AG04449 (cell line): ENCODE results near the gene CENPB.

Source experiments
- CTCF ChIA-PET: fragments of 350-600 bp; formaldehyde crosslinking; extraction: SDS; loops from one replicate; lab custom pipeline; 2021; ENCODE audit warnings: antibody characterized with exemption; lab: Yijun Ruan, JAX
- POLR2A ChIA-PET: fragments of 400-600, 350-600 bp; formaldehyde crosslinking; extraction: SDS; loops from one replicate; lab custom pipeline; 2020; ENCODE audit warnings: antibody characterized with exemption, inconsistent platforms; lab: Yijun Ruan, JAX
- DNase-seq: peaks from one replicate; pipeline ENCODE4 v3.0.0-alpha.2; 2010; ENCODE audit warnings: low read depth, low spot score
- H3K4me3 ChIP-seq: 2 replicates; pipeline ENCODE4 v1.5.1; 2011; ENCODE audit warnings: low read depth, mild to moderate bottlenecking, control low read depth, low read length
- TF ChIP-seq, protein P1 (sequence below): IDR thresholded peaks from one replicate; pipeline ENCODE4 v1.5.1; 2011; ENCODE audit warnings: mild to moderate bottlenecking, moderate library complexity, low read length, control low read depth, inconsistent platforms; ENCODE audit not compliant: insufficient read depth; ENCODE audit errors: missing control alignments

Gene CENPB

DNA sequence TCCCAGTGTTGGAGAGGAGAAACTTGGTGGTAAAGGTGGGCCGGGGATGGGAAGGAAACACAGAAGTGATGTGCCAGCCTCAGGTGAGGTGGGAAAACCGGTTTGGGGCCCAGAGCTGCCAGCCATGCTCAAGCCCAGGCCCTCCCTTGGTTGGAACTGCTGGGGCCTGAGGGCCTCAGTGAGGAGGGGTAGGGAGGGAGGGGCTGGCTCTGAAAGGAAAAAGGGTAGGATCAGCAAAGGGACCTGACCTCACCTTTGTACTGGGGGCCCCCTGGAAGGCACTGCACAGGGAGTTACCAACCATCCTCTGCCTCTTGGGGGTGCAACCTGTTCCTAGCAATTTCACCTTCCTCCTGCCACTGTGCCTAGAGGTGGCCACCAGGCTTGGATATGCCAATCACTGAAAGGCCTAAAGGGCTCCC lies 3.5 kb downstream of the CENPB start:
- CTCF ChIA-PET = interaction anchor here (1.1 to 11.6 kb wide), 7 partner anchors 15 to 104 kb away, joined by 3 to 255 read pairs (median 10); partner anchors contain the start of genes ADAM33, ADISSP and AP5S1

DNA sequence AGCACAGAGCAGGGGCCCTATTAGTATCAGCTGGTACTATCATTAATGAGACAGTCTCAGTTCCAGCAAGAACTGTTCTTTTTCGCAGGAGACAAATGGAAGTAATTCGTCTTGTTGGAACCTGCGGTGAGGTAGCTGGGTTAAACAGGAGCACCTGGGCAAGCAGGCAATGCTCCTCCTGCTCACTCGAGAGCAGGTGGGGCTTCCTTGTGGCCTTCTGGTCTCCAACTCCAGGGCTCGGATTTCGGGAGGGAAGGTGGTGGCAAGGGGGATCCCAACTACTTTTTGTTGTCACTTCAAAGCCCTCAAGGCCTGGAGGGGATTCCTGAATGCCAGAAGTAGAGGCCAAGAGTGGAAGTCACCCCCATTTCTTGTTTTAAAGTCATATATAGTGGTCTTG lies 3.9 kb downstream of the CENPB start:
- ChIA-PET POLR2A (no interaction called here), CTCF (interaction anchor here (1.1 to 11.6 kb wide), 6 partner anchors 28 to 104 kb away, joined by 5 to 255 read pairs (median 19); partner anchors contain the start of genes ADAM33 and AP5S1)
- TF ChIP-seq, protein P1, sequence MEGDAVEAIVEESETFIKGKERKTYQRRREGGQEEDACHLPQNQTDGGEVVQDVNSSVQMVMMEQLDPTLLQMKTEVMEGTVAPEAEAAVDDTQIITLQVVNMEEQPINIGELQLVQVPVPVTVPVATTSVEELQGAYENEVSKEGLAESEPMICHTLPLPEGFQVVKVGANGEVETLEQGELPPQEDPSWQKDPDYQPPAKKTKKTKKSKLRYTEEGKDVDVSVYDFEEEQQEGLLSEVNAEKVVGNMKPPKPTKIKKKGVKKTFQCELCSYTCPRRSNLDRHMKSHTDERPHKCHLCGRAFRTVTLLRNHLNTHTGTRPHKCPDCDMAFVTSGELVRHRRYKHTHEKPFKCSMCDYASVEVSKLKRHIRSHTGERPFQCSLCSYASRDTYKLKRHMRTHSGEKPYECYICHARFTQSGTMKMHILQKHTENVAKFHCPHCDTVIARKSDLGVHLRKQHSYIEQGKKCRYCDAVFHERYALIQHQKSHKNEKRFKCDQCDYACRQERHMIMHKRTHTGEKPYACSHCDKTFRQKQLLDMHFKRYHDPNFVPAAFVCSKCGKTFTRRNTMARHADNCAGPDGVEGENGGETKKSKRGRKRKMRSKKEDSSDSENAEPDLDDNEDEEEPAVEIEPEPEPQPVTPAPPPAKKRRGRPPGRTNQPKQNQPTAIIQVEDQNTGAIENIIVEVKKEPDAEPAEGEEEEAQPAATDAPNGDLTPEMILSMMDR = no peak
- DNase-seq = no peak
- no peak overlapping the region for H3K4me3 ChIP-seq

More for the DNA sequence above, 3.5 kb downstream of the CENPB start:
- TF ChIP-seq, protein P1 = no peak
- DNase-seq = no peak
- H3K4me3 ChIP-seq = no peak overlapping the region
- POLR2A ChIA-PET = no interaction called here

DNA sequence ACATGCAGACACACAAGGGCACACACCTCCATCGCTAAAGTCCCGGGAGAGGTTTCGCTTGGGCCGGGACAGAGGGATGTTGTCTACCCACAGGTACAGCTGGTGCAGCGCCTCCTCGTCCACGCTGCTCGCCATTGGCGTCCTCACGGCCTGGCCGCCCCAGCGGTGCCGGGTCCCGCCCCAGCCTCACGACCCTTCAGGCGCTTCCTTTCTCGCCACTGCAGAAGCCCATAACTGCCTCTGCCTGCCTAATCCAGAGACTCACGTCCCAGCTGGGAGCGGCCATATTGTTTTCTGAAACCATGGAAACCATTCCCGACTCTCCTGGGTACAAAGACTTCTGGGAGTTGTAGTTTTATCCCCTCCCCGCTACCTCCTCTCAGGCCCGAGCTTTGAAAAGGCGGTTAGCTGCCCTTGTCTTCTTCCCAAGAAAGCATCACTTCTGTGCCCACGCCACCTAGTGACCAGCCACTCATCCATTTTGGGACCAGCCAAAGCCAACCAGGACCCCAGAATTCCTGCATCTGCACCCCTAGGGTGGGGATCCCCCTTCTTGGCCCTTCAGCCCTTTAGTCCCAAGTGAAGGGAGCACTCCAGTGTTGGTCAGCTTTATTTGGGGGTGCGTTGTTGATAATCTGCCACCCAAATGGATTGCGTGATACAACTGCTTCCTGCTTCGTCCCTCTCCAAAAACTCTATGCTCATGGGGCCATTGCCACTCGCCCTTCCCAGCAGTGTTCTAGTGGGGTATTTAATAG lies 5.2 kb downstream of the CENPB start, which contains the start of gene SPEF1:
SPEF1 (minus strand) TSS at position 296 of the 758 bp plus-strand sequence; CDS start at position 135, 161 bp downstream.
- H3K4me3 ChIP-seq = peak within 1 kb of the TSS; percentile 60
- POLR2A ChIA-PET = interaction anchor here (0.7 to 1.0 kb wide), 4 partner anchors 10 to 39 kb away, joined by 3 to 5 read pairs (median 4); partner anchors contain the start of genes ADISSP and AP5S1
- CTCF ChIA-PET = interaction anchor here (0.6 to 11.6 kb wide), 22 partner anchors 8 to 219 kb away, joined by 3 to 255 read pairs (median 6); partner anchors contain the start of genes ADAM33, ADISSP and AP5S1
- TF ChIP-seq, protein P1 = peak; percentile 68
- DNase-seq = peak; percentile 59

DNA sequence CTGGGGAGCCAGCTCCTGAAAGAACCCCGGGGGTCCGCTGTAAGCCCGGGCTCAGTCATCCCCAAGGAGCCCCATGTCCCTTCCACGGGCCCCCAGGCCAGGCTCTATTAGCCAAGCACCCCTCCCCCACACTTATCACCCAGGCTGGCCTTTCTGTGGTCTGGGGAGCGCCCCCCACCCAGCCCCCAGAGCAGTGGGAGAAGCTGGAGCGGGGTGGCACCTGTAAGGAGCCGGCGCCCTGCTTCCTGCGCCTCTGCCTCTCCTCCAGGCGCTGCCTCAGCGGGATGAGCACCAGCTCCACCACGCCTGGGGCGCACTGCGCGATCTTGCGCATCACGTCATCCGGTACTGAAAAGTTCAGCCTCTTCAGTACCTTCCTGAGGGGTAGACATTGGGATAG lies 7.6 kb downstream of the CENPB start:
- ChIA-PET CTCF (interaction anchor here (1.0 to 4.7 kb wide), 13 partner anchors 12 to 102 kb away, joined by 3 to 38 read pairs (median 5); partner anchors contain the start of genes ADISSP and AP5S1), POLR2A (interaction anchor here (2.9 kb wide), 1 partner anchor 11 kb away, joined by 28 read pairs; the partner anchor contains the start of gene ADISSP)
- TF ChIP-seq, protein P1 = no peak
- no peak for DNase-seq
- no peak overlapping the region for H3K4me3 ChIP-seq

DNA sequence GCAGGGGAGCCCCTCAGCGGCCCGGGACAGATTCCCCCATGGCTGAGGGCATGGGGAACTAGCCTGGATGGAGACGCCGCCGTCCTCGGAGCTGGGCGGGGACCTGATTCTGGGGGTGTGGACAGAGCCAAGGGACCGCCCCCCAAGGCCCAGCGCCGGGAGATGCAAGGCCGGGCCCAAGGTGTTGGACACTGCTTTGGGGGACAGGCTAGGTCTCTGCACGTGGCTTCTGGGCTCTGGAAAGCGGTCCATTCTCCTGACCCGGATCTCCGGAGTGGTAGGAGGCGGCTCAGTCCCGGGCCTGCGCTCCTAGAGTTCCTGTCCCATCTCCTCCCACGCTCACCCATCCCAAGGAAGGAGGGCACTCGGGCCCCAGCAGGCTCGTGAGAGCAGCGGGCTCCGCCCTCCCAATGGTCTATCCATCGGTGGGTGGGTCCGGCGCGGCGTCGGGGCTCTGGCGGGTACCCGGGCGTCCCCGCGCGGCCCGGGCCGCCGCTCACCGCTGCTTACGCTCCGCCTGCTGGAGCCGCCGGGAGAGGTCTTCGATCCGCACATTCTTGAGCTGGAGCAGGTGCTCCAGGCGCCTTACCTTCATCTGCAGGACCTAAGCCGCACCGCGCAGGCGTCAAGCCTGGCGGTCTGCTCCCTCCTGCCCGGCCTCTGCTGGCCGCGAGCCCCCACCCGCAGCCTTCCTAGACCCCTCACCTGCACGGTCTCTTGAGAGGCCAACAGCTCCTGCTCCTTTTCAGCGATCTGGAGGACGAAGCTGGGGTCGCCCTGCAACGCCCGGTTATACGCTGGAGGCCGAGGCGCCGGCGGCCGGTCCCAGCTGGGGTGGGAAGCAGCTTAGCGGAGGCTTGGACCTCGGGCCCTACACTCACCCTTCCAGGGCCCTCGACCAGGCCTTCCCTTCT lies 8.6 kb downstream of the CENPB start:
- POLR2A ChIA-PET = interaction anchor here (2.9 kb wide), 1 partner anchor 10 kb away, joined by 28 read pairs; the partner anchor contains the start of gene ADISSP
- CTCF ChIA-PET = interaction anchor here (0.6 to 4.7 kb wide), 18 partner anchors 8 to 723 kb away, joined by 3 to 38 read pairs (median 4); partner anchors contain the start of genes ADISSP, AP5S1 and CENPB
- H3K4me3 ChIP-seq = peak overlapping the region; percentile 58
- TF ChIP-seq, protein P1 = peak; percentile 3
- DNase-seq = no peak
